H4 (cell line): ENCODE results near the gene EFCAB8. TPM values are rescaled to one million over a fixed set of nuclear protein-coding genes. Genes with fewer than 3 reads are reported as not detected.
A peak's percentile ranks its signal among the peaks of the same experiment; 100 is the strongest.
"Not testable (repeated sequence)": the region's sequence is repeated elsewhere in the genome, so short reads cannot be mapped to it uniquely, and the experiment has no call there.

Source experiments
- DNase-seq: peaks from one replicate; pipeline ENCODE4 v3.0.0-alpha.2; 2015; ENCODE audit warnings: low spot score
- total RNA-seq: library from RNA; depleted of rRNA; stranded (reverse); fragments of >200 nt; shearing (Covaris generic); gene quantifications from 2 replicates; pipeline ENCODE4 v1.2.3, GENCODE V29; 2014

Gene EFCAB8
- total RNA-seq, 1 experiment from 2014 or later: 0.04 TPM

- no peak for DNase-seq
Measured at GRCh38 chr20:32888636-32889035, 29.9 kb downstream of the EFCAB8 start.

GRCh38 chr20:32889281-32889680 is 30.6 kb downstream of the EFCAB8 start:
- DNase-seq: no peak

GRCh38 chr20:32891491-32891890 is 32.8 kb downstream of the EFCAB8 start:
- DNase-seq: no peak

- no peak for DNase-seq
Measured at GRCh38 chr20:32891926-32892660, 33.4 kb downstream of the EFCAB8 start.

GRCh38 chr20:32893263-32894025 is 34.7 kb downstream of the EFCAB8 start:
- no peak for DNase-seq

GRCh38 chr20:32894026-32894483 is 35.3 kb downstream of the EFCAB8 start:
- no peak for DNase-seq

GRCh38 chr20:32894711-32895355 is 36.1 kb downstream of the EFCAB8 start:
- no peak for DNase-seq

GRCh38 chr20:32896521-32897280 is 38.0 kb downstream of the EFCAB8 start:
- no peak for DNase-seq

- no peak for DNase-seq
Measured at GRCh38 chr20:32898729-32899128, 40.0 kb downstream of the EFCAB8 start.

- DNase-seq: peak; percentile 49
Measured at GRCh38 chr20:32902456-32903420, 44.0 kb downstream of the EFCAB8 start.

GRCh38 chr20:32903666-32904175 is 45.0 kb downstream of the EFCAB8 start:
- no peak for DNase-seq

- DNase-seq: not testable (repeated sequence)
Measured at GRCh38 chr20:32904678-32905077, 46.0 kb downstream of the EFCAB8 start.

GRCh38 chr20:32906200-32906599 is 47.5 kb downstream of the EFCAB8 start:
- DNase-seq: no peak

GRCh38 chr20:32906871-32907495 is 48.3 kb downstream of the EFCAB8 start:
- no peak for DNase-seq

GRCh38 chr20:32907886-32908285 is 49.2 kb downstream of the EFCAB8 start:
- DNase-seq: no peak

GRCh38 chr20:32908334-32909292 is 49.9 kb downstream of the EFCAB8 start:
- DNase-seq: no peak

- DNase-seq: no peak
Measured at GRCh38 chr20:32909451-32909850, 50.7 kb downstream of the EFCAB8 start.

GRCh38 chr20:32909896-32910571 is 51.3 kb downstream of the EFCAB8 start:
- DNase-seq: no peak
